SU-DHL-6 (cell line): Measurements from ENCODE around the gene CAPN12.

ENCODE experiments used
- H2AFZ ChIP-seq: fragments of 200-600 bp; sonication (generic); 2 replicates; pipeline ENCODE4 v1.6.1; 2014; ENCODE audit warnings: low read depth, mild to moderate bottlenecking, moderate library complexity, mixed read lengths, antibody characterized with exemption, low read length; ENCODE audit not compliant: severe bottlenecking
- H3F3A ChIP-seq: fragments of 200-600 bp; shearing (Covaris generic); 2 replicates; pipeline ENCODE4 v1.6.0; 2016; ENCODE audit warnings: antibody characterized with exemption, mild to moderate bottlenecking; ENCODE audit not compliant: insufficient read depth
- H3K27ac ChIP-seq: fragments of 200-600 bp; sonication (generic); 2 replicates; pipeline ENCODE4 v1.5.1; 2016; ENCODE audit warnings: low read depth, mild to moderate bottlenecking, low read length, moderate library complexity, mixed read lengths
- H3K27me3 ChIP-seq: fragments of 200-600 bp; sonication (generic), shearing (Covaris generic); 2 replicates; pipeline ENCODE4 v1.6.0; 2014; ENCODE audit warnings: mild to moderate bottlenecking, low read length
- H3K36me3 ChIP-seq: fragments of 200-600 bp; sonication (generic); 2 replicates; pipeline ENCODE4 v1.6.1; 2014; ENCODE audit warnings: mild to moderate bottlenecking, low read length, mixed read lengths
- H3K4me2 ChIP-seq: fragments of 300-600, 200-600 bp; shearing (Covaris generic), sonication (generic); 2 replicates; pipeline ENCODE4 v1.6.0; 2014; ENCODE audit warnings: low read length, low read depth, mild to moderate bottlenecking; ENCODE audit not compliant: poor library complexity, severe bottlenecking
- H3K4me3 ChIP-seq: fragments of 200-600 bp; sonication (generic); 2 replicates; pipeline ENCODE4 v1.5.1; 2014; ENCODE audit warnings: antibody characterized with exemption, low read length, mild to moderate bottlenecking, mixed read lengths; ENCODE audit not compliant: insufficient read depth, poor library complexity, severe bottlenecking
- H3K79me2 ChIP-seq: fragments of 200-600 bp; sonication (generic); 2 replicates; pipeline ENCODE4 v1.6.1; 2014; ENCODE audit warnings: mild to moderate bottlenecking, low read length, moderate library complexity; ENCODE audit not compliant: insufficient read depth
- H3K9ac ChIP-seq: fragments of 200-600 bp; sonication (generic); 2 replicates; pipeline ENCODE4 v1.7.0; 2014; ENCODE audit warnings: mild to moderate bottlenecking, low read length
- H3K9me2 ChIP-seq: fragments of 200-600 bp; sonication (generic); replicated peaks from 2 replicates; pipeline ENCODE4 v1.6.1; 2014; ENCODE audit warnings: low read length; ENCODE audit not compliant: insufficient read depth
- H3K9me3 ChIP-seq: fragments of 200-600 bp; sonication (generic); 2 replicates; pipeline ENCODE4 v1.6.1; 2014; ENCODE audit warnings: low read length, mixed read lengths; ENCODE audit not compliant: insufficient read depth
- H4K20me1 ChIP-seq: fragments of 200-600 bp; sonication (generic); 2 replicates; pipeline ENCODE4 v1.6.1; 2014; ENCODE audit warnings: low read depth, mild to moderate bottlenecking, antibody characterized with exemption, low read length, moderate library complexity, mixed read lengths
- CTCF ChIP-seq: fragments of 200-600 bp; sonication (generic); IDR thresholded peaks from one replicate; pipeline ENCODE4 v1.5.1; 2017; ENCODE audit warnings: antibody characterized with exemption, mild to moderate bottlenecking, low read length, moderate library complexity; ENCODE audit not compliant: insufficient read depth, poor library complexity, severe bottlenecking
- EZH2phosphoT487 ChIP-seq: fragments of 200-600 bp; sonication (generic), shearing (Covaris generic); conservative IDR thresholded peaks from 2 replicates; pipeline ENCODE4 v1.6.1; 2018; ENCODE audit warnings: mild to moderate bottlenecking, antibody characterized with exemption, low read length, moderate library complexity, mixed read lengths

CAPN12 gene

GRCh38 chr19:38696729-38697055, 47.6 kb downstream of the CAPN12 start:
- Histone ChIP-seq H3K4me3 (no peak overlapping the region), H3K79me2 (peaks cover 66% of the 10 kb centered on the region), H3K27me3 (no peaks in the 10 kb centered on the region), H3K9me2 (no peaks in the 10 kb centered on the region), H3K27ac (no peak overlapping the region), H3K36me3 (no peaks in the 10 kb centered on the region), H3K9me3 (no peaks in the 10 kb centered on the region), H3K4me2 (no peak overlapping the region), H3K9ac (no peak overlapping the region), H3F3A (no peaks in the 10 kb centered on the region), H2AFZ (no peak overlapping the region), H4K20me1 (no peaks in the 10 kb centered on the region)
- TF ChIP-seq EZH2phosphoT487 (no peak), CTCF (no peak)

GRCh38 chr19:38695832-38696728, 48.2 kb downstream of the CAPN12 start:
- TF ChIP-seq CTCF: no peak
- TF ChIP-seq EZH2phosphoT487: no peak
- Histone ChIP-seq H3K9me3 (no peaks in the 10 kb centered on the region), H4K20me1 (no peaks in the 10 kb centered on the region), H3K4me3 (no peak overlapping the region), H3K9me2 (no peaks in the 10 kb centered on the region), H3K9ac (no peak overlapping the region), H3K79me2 (peaks cover 71% of the 10 kb centered on the region), H3K27ac (no peak overlapping the region), H3F3A (no peaks in the 10 kb centered on the region), H2AFZ (no peak overlapping the region), H3K27me3 (no peaks in the 10 kb centered on the region), H3K36me3 (no peaks in the 10 kb centered on the region), H3K4me2 (no peak overlapping the region)

- Histone ChIP-seq H2AFZ (no peak overlapping the region), H3K27me3 (no peaks in the 10 kb centered on the region), H3F3A (no peaks in the 10 kb centered on the region), H4K20me1 (no peaks in the 10 kb centered on the region), H3K79me2 (peaks cover 71% of the 10 kb centered on the region), H3K36me3 (no peaks in the 10 kb centered on the region), H3K9me3 (no peaks in the 10 kb centered on the region), H3K9ac (no peak overlapping the region), H3K4me2 (no peak overlapping the region), H3K4me3 (no peak overlapping the region), H3K27ac (no peak overlapping the region), H3K9me2 (no peaks in the 10 kb centered on the region)
- TF ChIP-seq EZH2phosphoT487 (no peak), CTCF (no peak)
These were observed 49.0 kb downstream of the CAPN12 start for GRCh38 chr19:38695317-38695683.
